GM18502 (cell line): ENCODE data around the gene SORBS2.

Source experiments
- ATAC-seq: cut with Tn5 transposase; IDR thresholded peaks from one replicate; pipeline ENCODE4 v1.9.1; 2021; ENCODE audit warnings: mild to moderate bottlenecking; ENCODE audit not compliant: unreplicated experiment, poor library complexity

Gene SORBS2

DNA sequence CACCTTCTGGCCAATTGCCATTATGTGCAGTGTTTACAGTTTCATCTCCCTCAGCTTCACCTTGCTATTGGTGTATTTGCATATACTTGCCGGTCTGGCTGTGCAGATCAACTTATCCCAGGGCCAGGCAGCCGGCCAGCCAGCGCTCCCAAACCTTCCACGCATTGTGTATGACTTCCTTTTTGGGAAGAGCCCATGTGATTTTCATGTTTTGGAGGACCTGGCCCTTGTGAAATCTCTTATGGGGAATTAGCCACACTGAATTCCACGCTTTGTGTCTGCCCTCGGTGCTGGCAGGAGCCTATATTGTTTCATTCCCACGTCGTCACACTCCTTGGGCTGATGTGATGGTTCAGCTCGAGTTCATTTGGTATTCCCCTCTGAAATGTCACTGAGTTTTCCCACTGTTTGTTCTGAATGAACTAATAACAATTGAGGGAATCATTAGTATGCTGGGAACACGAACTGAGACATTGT, 270.7 kb downstream of the SORBS2 start:
- ATAC-seq, result no peak

DNA sequence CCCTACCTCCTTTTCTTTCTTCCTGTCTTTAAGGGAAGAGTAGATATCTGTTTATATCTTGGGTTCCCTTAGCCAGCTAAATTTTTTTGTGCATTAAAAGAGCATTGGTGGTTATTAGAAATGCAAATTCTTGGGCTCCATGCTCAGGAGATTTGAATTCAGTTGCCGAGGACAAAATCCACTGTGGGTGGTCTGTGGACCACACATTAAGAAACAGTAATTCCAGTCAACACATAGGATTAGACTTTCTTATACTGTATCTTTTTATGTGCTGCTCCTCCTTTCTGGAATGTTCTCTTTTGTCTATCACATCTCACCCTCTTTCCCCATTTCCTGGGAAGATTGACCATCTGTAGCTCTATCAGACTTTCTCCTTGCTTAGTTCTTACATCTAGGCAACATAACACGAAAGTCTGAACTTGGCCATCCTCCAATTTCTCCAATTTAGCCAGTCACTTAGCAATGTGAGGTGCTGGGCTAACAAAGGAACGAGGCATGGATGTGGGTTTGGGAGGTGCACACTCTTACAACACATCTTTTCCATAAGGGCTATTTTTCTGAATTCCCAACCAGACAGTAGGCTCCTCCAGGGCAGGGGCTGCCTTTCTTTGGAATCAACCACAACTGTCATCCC, 271.4 kb downstream of the SORBS2 start:
- ATAC-seq, result no peak

DNA sequence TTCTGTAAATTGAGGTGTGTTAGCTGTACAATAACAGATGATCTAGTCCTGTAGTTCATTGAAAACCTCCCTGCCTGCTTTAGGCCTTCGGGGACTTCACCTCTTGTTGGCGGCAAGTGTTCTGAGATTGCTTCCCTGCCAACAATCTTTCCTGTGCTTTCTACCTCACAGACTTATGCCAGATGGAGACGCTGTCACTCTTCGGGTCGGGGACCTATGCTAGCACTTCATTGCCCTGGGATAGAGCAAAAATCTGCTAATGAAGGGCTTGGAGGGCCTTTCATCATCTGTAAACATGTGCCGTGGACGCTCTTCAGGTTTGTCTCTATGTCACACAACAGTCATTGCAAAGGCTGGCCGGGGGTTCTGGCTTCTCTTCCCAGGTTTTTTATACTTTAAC, 272.0 kb downstream of the SORBS2 start:
- no peak for ATAC-seq

DNA sequence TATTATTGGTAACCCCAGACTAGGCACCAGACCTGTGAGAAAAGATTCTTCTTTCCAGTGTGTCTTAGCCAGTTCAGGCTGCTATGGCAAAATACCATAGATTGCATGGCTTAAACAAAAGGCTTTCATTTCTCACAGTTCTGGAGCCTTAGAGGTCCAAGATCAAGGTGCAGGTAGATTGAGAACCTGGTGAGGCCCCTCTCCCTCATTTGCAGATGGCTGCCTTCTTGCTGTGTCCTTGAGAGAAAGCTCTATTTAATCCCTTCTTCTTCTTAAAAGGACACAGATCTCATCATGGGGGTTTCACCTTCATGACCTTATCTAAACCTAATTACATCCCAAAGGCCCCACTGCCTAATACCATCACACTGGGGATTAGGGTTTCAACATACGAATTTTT, 273.2 kb downstream of the SORBS2 start:
- ATAC-seq, result no peak

DNA sequence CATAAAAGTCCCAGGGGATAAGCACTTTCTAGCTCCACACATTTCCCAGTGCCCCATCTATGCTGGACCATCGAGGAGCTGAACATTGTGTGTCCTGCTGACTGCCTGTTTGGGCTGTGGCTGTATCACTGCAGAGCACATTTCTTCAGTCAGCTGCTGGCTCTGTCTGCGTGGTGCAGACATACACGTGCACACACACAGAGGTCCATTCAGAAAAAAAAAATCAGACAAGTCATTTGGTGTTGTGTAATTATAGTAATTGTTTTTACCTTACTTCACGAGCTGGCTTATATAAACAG, 275.6 kb downstream of the SORBS2 start:
- ATAC-seq, result no peak

DNA sequence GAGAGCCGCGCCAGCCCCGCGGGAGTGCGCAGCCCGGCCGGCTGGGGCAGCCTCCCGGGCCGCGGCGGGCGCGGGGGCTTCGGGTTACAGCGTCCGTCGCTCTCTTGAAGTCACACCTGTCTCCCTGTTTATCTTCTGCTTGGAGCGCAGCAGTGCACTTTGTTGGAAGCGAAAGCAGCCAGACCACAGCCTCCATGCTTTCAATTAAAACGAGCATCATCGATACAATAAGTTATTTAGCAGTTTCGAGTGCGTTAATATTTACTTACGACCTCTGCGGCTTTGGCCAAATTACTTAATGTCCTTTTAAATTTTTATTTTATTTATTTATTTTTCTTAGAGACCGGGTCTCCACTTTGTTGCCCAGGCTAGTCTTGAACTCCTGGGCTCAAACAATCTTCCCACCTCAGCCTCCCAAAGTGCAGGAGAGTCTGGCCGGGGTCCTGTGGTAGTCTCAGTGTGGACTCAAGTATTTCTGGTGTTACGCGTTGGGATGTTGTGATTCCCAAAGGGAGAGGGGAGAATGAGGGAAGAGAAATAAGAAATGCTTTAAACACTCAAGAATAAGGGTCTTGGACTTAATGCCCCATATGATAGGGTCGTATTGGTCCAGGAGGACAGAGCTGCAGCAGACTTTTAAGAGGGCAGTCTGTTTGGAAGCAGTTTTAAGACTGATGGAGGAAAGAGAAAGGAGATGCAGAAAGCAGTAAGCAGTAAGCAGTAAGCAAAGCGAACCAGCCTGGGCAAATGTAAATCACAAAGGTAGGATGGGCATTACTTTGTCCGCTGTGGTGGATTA, 276.2 kb downstream of the SORBS2 start:
- peak; percentile 33 for ATAC-seq
